ENCODE results near the gene DBF4. TPM values are rescaled to one million over a fixed set of nuclear protein-coding genes. Genes with fewer than 3 reads are reported as not detected.
"Not testable (repeated sequence)": the region's sequence is repeated elsewhere in the genome, so short reads cannot be mapped to it uniquely, and the experiment has no call there.

The DBF4 gene
- total RNA-seq, 1 donor from 2014 or later, result 92.3 TPM

GRCh38 chr7:87919875-87920274 is 43.6 kb downstream of the DBF4 start:
- DNase-seq (ENCODE audit: low read depth, low spot score), result no peak
- no peak overlapping the region for H3K27ac Mint-ChIP-seq (ENCODE audit: unreplicated experiment)
- H3K9me3 Mint-ChIP-seq, result peaks cover 7% of the 10 kb centered on the region
- H3K4me1 Mint-ChIP-seq, result no peaks in the 10 kb centered on the region
- H3K4me3 Mint-ChIP-seq, result no peak overlapping the region
- TF ChIP-seq CTCF (conservative IDR thresholded peaks at IDR 0.05), result no peak
- H3K27me3 Mint-ChIP-seq (ENCODE audit: low read depth), result no peaks in the 10 kb centered on the region
- no peaks in the 10 kb centered on the region for H3K36me3 Mint-ChIP-seq (ENCODE audit: low read depth)

- peaks cover 7% of the 10 kb centered on the region for H3K9me3 Mint-ChIP-seq
- H3K4me1 Mint-ChIP-seq, result no peaks in the 10 kb centered on the region
- no peaks in the 10 kb centered on the region for H3K36me3 Mint-ChIP-seq (ENCODE audit: low read depth)
- no peak for DNase-seq (ENCODE audit: low read depth, low spot score)
- no peak overlapping the region for H3K27ac Mint-ChIP-seq (ENCODE audit: unreplicated experiment)
- no peak overlapping the region for H3K4me3 Mint-ChIP-seq
- no peaks in the 10 kb centered on the region for H3K27me3 Mint-ChIP-seq (ENCODE audit: low read depth)
- TF ChIP-seq CTCF (conservative IDR thresholded peaks at IDR 0.05), result no peak
Measured at GRCh38 chr7:87920578-87920977, 44.3 kb downstream of the DBF4 start.

GRCh38 chr7:87922759-87923395 is 46.6 kb downstream of the DBF4 start:
- not testable (repeated sequence) for H3K4me1 Mint-ChIP-seq; H3K27me3 Mint-ChIP-seq (ENCODE audit: low read depth); H3K27ac Mint-ChIP-seq (ENCODE audit: unreplicated experiment); H3K9me3 Mint-ChIP-seq; H3K36me3 Mint-ChIP-seq (ENCODE audit: low read depth); DNase-seq (ENCODE audit: low read depth, low spot score); H3K4me3 Mint-ChIP-seq

GRCh38 chr7:87926581-87927461 is 50.5 kb downstream of the DBF4 start:
- H3K9me3 Mint-ChIP-seq, result peaks cover 3% of the 10 kb centered on the region
- no peaks in the 10 kb centered on the region for H3K36me3 Mint-ChIP-seq (ENCODE audit: low read depth)
- no peaks in the 10 kb centered on the region for H3K4me1 Mint-ChIP-seq
- H3K27me3 Mint-ChIP-seq (ENCODE audit: low read depth), result peaks cover 17% of the 10 kb centered on the region
- DNase-seq (ENCODE audit: low read depth, low spot score), result no peak
- TF ChIP-seq CTCF (conservative IDR thresholded peaks at IDR 0.05), result no peak
- no peak overlapping the region for H3K4me3 Mint-ChIP-seq
- no peak overlapping the region for H3K27ac Mint-ChIP-seq (ENCODE audit: unreplicated experiment)

GRCh38 chr7:87933605-87933952 is 57.3 kb downstream of the DBF4 start:
- no peak for DNase-seq (ENCODE audit: low read depth, low spot score)
- H3K4me3 Mint-ChIP-seq, result peak overlapping the region; percentile 90
- no peak for TF ChIP-seq CTCF (conservative IDR thresholded peaks at IDR 0.05)
- no peaks in the 10 kb centered on the region for H3K9me3 Mint-ChIP-seq
- H3K27ac Mint-ChIP-seq (ENCODE audit: unreplicated experiment), result no peak overlapping the region
- H3K4me1 Mint-ChIP-seq, result peaks cover 18% of the 10 kb centered on the region
- peaks cover 40% of the 10 kb centered on the region for H3K27me3 Mint-ChIP-seq (ENCODE audit: low read depth)
- H3K36me3 Mint-ChIP-seq (ENCODE audit: low read depth), result no peaks in the 10 kb centered on the region

All from neural crest cell (in vitro differentiated cells).